ENCODE measurements around the gene KLHL30.

Gene KLHL30, protein sequence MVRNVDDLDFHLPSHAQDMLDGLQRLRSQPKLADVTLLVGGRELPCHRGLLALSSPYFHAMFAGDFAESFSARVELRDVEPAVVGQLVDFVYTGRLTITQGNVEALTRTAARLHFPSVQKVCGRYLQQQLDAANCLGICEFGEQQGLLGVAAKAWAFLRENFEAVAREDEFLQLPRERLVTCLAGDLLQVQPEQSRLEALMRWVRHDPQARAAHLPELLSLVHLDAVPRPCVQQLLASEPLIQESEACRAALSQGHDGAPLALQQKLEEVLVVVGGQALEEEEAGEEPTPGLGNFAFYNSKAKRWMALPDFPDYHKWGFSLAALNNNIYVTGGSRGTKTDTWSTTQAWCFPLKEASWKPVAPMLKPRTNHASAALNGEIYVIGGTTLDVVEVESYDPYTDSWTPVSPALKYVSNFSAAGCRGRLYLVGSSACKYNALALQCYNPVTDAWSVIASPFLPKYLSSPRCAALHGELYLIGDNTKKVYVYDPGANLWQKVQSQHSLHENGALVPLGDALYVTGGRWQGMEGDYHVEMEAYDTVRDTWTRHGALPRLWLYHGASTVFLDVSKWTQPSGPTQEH

DNA sequence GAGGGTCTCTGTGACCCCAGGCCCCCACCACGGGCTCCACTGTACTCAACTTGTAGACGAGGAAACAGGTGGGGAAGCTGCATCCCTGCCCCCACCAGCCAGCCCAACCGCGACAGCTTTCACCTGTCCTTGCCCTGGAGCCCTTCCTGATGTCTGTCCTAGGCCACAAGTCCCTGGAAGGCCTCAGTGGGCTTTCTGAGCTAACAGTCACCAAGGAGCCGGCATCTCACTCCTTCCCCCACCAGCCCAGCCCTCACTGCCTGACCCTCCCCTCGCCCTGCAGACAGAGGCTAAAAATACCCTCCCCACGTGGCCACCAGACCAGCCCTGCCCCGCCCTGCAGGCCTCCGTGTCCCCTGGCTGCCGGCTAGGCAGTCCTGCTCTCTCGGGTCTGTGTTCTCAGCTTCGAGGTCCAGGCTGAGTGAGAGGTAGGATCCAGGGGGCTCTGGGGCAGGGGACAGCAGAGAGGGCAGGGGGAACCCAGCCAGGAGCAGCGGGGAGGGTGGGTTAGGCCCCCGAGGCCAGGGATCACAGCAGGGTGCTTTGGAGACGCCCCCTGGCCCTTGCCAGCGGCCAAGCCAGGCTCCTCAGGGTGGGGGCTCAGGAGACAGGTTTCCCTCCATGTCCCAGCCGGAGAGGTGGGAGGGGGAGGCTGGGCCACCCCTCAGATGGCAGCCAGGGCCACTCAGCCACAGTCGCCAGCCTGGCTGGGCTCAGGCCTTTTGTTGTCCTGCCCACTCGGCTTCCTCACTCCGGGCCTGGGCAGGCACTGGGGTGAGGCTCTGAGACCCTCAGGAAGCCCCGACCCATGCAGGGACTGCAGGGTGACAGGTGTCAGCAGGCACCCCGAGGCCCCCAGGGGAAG is at the start of gene KLHL30:
TSS of gene KLHL30 (plus strand) at position 338 of the 865 bp plus-strand sequence. CDS start 2,087 bp downstream, outside the sequence.
- DNase-seq (ENCODE audit: low spot score) = no peak

DNA sequence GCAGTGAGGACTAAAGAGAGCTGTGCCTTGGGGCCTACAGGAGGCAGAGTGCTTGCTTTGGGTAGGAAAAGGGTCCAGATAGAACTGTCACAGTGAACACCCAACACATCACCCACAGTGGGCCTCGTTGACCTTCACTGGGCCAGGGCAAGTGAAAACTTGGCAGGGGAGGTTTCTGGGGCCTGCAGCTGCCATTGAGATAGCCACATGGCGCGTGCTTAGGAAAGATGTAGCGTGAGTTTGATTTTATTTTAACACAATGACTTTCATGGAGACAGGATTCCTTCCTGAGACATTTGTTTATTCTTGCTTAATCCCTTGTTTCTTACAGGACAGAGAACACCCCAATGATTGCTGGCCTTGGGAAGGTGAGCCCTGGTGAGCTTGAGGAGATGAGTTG is 47.6 kb upstream of the KLHL30 start:
- no peak for DNase-seq (ENCODE audit: low spot score)

DNA sequence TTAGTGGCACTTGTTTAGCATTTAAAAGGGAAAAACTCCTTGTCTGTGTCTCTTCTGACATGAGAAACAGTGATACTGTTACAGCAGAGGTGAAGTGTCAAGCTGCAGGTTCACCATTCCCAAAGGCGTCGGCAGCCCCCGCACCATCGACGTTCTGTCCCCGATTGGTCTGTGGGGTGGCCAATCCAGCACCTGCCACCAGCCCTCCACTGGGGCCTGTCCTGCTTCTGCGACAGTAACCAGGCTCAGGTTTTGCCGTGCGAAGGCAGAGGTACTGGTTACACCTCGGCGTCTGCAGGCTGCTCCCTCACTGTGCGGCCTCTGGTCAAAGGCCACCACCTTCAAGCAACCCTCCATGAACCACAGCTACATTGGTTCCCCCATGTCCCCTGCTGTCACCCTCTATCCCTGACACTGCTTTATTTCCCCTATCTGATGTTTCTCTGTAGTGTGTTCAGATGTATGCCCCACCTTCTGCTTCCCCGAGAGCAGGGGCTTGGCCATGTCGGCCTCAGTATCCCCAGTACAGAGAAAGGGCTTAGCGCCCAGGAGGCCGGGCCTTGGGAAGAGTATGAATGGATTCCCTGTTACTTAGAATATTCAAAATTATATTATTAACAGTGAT is 46.9 kb upstream of the KLHL30 start:
- DNase-seq (ENCODE audit: low spot score) = no peak

DNA sequence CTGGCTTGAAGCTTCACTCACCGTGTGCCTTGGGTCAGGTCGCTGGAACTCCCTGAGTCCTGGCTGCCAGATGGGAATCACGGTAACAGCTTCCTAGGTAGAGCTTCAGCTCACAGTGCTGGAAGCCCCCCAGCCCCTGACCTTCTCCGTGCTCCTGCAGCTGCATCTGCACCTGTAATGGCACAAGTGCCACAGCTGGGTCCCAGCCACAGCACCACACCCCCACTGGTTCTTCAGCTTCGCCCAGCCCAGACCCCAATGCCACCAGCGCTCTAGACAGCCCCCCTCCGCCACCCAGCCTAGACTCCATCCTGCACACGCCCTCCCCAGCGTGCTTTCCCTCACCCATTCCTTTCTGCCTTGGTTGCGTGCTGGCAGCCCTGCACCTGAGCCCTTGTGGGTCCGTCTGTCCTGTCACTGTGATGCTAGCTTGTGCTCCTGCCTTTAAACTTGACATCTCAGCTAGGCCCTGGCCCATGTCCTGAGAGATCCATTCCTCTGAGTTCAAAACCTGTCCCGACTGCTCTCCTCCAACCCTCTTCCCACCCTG is 45.9 kb upstream of the KLHL30 start:
- no peak for DNase-seq (ENCODE audit: low spot score)

DNA sequence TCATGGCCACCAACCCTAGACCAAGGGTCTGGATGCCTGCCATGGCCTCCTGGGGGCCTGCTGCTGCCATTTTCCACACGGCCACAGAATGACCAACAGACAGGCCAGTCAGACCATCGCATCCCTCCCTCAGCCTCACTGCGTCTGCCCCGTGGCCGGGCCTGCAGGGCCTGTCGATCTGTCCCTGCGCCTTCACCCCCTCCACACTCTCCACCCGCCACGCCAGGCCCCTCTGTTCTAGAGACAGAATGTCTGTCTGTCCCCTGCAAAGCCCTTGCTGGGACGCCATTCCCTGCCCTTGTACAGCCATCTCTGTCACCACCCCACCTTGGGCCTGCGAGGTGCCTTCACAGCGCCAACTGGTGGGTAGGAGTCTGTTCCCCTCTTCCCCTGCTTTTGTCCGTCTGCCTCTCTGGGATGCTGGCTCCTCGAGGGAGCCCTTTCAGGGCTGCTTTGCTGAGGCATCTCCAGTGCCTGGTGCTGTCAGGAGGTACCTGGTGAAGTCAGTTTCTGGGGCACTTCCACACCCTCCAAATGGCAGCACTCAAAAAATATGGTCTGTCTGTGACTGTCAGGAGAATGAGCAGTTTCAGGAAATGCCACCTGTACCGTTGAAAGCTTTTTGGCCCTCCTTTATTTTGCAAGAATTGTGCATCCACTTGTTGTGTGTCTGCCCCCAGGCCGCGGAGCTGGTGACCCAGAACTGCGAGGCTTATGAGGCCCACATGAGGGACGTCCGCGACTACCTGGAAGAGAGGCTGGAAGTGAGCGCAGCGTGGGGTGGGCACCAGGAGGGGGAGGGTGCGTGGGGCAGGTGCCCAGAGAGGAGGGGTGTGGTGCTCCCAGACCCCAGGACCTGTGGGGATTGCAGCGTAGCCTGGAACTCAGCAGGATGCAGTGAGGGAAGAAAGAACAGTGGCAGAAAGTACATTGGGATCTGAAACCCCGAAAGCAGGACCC is 45.0 kb upstream of the KLHL30 start:
- DNase-seq (ENCODE audit: low spot score) = no peak

DNA sequence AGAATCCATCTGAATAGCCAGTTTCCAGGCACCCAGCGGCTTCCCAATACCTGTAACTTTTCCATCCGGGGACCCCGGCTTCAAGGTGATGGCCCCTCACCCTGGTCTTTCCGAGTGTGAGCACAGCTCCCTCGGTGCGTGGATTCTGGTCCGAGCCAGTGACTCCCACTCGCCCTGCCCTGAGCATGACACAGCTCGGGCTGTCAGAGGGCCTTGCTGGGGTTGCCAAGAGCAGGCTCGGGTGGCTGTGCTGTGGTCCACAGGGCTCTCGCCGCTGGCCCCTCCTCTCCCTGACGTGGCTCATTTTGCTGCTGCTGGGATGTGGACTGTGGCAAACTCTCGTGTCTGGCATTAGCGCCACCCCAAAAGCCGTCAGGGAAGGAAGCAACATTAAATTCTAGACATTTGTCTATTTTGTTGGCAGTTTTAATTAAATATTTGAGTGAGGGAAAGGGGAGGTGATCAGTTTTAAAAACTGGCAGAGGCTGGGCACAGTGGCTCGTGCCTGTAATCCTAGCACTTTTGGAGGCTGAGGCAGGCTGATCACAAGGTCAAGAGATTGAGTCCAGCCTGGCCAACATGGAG is 43.9 kb upstream of the KLHL30 start:
- DNase-seq (ENCODE audit: low spot score) = no peak

DNA sequence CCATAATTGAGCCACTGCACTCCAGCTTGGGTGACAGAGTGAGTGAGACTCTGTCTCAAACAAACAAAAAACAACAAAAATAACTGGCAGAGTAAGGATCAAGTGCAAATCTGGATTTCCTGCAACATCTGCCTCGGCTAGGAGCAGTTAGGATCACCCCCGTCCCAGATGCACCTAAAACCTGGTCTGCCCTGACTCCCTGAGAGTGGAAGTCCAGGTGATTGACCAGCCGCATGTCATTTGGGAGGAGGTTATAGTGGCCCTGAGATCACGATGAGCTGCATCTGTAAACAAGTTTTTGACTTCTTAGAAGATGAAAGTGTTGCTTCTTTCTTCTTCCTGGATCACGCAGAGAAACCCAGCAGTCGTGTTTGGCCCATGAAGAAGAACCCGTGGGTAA is 43.3 kb upstream of the KLHL30 start:
- DNase-seq (ENCODE audit: low spot score) = no peak

DNA sequence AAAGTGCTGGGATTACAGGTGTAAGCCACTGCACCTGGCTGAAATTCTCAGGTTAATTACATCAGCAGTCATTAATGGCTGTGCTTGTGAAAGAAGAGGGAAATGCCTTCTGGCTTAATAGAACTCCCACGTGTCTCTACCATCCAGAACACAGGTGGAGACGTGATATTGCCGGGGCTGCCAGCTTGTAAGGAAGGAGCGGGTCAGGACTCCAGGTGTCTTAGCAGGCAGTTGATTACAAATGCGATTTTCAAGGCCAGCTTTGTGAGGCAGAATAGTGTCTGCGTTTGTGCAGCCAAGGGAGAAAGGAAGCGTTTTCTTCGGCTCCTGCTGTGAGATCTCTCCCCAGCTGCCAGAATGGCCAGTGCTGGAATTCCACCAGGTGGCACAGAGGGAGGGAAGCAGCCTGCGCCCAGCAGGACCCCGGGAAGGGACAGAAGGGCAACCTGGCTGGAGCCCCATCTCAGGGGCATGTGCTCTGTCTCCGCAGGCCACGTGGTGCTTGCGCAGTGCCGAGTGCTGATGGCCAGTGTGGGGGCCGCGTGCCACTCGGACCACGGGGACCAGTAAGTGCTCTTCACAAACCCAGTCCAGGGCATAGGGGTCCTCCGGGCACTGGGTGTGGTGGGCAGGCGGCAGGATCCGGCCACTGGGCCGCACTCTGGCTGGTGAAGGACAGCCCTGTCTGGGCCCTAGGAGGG is 42.0 kb upstream of the KLHL30 start:
- DNase-seq (ENCODE audit: low spot score) = no peak

DNA sequence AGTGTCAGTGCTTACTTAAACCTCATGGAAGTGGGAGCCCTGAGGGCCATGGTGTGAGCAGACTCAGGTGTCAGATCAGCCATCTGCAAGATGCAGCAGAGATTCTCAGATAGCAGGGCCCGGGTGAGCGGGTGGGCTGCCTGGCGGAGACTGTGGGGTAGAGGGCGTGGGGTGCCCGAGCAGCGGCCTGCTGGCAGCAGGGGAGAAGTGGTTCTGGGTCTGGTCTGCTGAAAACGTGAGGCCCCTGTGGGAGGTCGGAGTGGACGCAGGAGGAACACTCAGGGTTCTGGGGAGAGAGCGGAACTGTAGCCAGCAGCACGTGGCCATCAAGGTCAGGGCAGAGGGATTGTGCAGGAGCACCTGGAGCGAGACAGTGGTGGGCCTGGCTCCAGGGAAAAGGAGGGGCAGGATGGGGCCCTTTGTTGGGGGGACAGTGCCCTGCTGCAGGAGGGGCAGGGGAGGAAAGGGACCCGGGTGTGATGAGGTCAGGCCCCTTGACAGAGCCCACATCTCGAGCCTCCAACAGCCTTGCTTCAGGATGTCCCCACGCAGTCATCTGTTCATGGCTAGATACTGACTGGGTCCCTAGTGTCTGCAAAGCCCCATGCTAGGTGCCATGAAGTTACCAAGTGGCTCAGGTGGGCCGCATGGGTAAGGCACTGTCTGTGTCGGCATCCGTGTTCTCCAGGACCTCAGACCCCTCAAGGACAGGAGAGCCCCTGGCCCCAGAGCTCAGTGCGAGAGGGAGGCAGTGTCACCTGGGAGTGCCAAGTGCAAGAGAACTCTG is 41.1 kb upstream of the KLHL30 start:
- no peak for DNase-seq (ENCODE audit: low spot score)

DNA sequence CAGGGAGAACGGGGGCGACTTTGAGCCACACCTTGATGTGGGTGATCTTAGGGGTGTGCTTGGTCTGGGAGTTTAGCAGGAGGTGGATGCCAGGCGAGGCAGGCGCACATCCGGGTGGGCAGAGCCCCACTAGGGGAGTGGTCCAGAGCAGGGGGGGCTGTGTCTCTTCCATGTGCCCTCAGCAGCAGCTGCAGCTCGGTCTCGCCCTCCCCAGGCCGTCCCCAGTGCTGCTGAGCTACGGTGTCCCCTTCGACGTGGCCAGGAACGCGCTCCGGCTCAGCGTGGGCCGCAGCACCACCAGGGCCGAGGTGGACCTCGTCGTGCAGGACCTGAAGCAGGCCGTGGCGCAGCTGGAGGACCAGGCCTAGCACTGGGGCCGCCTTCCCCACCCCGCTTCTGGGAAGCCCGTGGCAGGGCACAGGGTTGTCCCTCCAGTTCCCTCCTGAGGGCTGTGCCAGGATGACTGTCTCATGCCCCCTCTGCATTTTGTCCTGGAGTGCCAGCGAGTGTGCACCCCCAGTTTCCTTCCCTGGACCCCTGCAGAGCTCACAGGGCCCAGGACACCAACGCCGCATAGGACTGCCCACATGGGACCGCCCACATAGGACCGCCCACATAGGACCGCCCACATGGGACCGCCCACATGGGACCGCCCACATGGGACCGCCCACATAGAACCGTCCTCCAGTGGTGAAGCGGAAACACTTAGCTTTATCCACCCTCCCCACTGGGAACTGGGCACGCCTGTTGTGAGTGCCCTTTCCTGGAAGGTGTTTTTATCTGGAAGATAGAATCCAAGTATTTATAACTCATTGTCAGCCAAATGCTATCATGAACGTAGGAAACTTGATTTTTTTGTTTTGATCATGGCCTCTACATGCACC is 40.2 kb upstream of the KLHL30 start:
- DNase-seq (ENCODE audit: low spot score) = no peak

DNA sequence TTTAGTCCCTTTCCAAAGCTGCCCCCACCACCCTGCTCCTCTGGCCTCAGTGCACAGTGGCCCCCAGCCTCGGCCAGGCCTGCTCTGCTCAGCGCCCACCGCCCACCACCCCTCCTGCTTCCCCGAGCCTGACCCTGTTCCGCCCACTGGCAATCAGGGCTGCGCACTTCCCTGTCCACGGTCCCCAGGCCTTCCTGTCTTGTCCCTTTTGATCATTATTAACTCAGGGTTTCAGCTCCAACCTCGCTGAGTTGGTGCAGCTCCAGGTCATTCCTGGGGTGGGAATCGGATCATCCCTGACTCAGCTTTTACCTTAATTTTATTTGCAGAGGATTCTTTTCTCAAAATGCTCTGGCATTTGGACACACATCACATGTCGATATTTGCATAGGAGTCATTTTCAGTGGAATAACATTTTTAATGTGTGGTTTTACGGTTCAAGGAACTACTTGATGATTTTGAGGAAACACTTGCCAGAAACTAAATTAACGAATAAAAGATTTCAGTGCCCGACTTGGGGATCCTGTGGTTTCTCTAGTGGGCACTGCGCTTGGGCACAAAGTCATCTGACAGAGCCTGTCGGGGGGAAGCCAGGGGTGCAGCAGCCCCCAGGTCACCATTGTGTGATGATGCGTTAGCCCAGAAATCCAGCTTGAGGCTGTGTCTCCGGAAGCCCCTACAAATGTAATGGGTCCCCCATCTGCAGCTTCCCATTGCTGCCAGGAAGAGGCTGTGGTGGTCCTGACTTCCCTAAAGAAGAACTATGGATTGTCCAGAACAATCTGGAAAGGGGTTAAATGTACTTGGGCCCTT is 39.4 kb upstream of the KLHL30 start:
- DNase-seq (ENCODE audit: low spot score) = no peak

DNA sequence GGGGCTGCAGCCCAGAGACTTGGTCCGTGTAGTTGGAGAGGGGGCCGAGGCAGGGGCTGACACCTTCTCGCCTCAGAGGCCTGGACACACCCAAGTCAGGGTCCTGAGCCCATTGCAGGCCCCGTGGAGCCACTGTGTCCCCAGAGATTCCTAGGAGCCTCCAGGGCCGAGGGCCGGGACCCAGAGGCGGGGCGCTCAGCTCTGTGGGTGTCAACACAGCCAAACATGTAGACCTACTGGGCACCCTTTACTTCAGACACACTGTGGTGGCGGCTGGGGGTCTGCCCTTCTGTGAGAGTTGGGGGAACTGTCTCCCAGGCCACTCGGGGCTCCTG is 38.8 kb upstream of the KLHL30 start:
- no peak for DNase-seq (ENCODE audit: low spot score)

DNA sequence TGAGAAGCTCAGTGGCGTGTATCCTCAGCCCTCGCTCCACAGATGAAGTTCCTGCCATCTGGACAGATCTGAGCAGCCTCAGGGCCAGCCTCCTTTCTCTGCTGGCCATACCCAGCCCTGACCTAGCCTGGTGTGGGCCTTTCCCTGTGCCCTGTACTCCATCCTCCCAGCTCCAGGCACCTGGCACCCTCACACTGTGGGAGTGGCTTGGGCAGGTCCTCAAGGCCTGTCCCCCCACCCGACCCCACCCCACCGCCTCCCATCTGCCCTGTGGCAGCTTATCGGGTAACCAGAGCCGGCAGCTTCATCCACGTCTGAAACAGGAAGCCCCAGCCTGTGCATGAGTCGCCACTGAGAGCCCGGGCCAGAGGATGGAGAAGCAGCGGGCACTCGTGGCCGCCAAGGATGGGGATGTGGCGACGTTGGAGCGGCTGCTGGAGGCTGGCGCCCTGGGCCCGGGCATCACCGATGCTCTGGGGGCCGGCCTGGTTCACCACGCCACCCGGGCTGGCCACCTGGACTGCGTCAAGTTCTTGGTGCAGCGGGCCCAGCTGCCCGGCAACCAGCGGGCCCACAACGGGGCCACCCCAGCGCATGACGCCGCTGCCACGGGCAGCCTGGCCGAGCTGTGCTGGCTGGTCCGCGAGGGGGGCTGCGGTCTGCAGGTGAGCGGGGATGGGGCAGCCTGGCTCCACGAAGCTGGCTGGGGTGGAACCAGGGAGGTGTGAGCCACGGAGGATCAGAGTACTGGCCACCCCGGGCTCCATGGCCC is 38.2 kb upstream of the KLHL30 start, which contains the start of gene ESPNL:
TSS of gene ESPNL (plus strand) at position 292 of the 772 bp plus-strand sequence. CDS start at position 372, 80 bp downstream.
- DNase-seq (ENCODE audit: low spot score) = no peak

DNA sequence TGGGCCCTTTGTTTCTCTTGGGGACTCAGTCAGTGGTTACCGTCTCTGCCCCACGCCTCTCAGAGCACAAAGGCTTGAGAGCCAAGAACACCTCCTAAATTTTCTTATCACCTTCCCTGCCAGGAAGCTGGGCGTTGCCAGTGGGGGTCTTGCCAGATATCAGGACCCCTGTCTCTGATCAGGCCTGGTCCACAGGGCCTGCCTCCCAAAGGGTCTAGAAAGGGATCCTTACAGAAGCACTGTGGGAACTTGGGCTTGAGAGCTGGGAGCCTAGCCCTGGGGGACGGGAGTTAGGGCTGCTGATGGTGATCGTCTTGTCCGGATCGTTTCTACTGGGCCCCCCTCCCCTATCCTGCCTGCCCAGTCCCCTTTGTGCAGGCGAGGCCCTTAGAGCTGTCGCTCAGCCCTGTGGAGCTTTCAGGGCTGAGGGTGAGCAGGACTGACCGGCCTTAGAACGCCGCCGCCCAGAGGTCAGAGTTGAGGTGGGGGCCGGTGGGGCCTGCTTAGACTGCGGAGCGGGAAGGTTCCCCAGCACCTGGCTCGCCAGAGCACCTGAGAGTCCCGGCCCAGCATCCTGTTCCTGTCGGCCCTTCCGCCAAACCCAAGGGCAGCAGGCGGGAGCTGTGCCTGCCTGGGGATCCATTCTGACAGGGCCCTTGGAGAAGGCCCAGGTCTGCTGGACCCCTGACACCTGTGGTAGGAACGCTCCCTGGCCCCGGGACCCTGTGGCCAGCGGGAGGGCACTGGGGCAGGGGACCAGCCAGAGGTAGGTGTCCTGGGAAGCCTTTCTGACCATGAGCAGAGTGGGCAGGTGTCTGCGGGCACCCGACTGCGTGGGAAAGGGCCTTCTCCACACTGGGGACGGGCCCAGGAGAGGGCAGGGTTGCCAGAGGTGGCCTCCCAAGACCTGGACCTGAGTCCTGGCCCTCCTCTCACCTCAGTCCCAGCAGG is 37.4 kb upstream of the KLHL30 start:
- no peak for DNase-seq (ENCODE audit: low spot score)
